Tibial nerve (tissue), 4 donors: Measurements from ENCODE around the gene ARHGEF26. TPM values are rescaled to one million over a fixed set of nuclear protein-coding genes. Genes with fewer than 3 reads are reported as not detected.

Source experiments
- DNase-seq, 2 donors: peaks; one replicate each; pipeline ENCODE4 v3.0.0-alpha.2; 2019; ENCODE audit warnings: low spot score in 2 of 2
- H3K27ac ChIP-seq, 4 donors: fragments of 200-600 bp; sonication (generic) in 3 of 4; one replicate each; pipeline ENCODE4 v1.5.1; 2017 to 2019; ENCODE audit warnings: mild to moderate bottlenecking in 1 of 4
- H3K27me3 ChIP-seq, 2 donors: fragments of 200-600 bp; sonication (generic) in 1 of 2; one replicate each; pipeline versions ENCODE4 v1.5.1 to v1.6.0; 2017 to 2019
- H3K36me3 ChIP-seq, 3 donors: fragments of 200-600 bp; sonication (generic); one replicate each; pipeline ENCODE4 v1.5.1; 2018 to 2019
- H3K4me1 ChIP-seq, 4 donors: fragments of 200-600 bp; sonication (generic) in 3 of 4; one replicate each; pipeline ENCODE4 v1.5.1; 2017 to 2019
- H3K4me3 ChIP-seq, 4 donors: fragments of 200-600 bp; sonication (generic) in 3 of 4; one replicate each; pipeline ENCODE4 v1.5.1; 2017 to 2019; ENCODE audit warnings: mild to moderate bottlenecking in 1 of 4, moderate library complexity in 1 of 4
- H3K9me3 ChIP-seq, 4 donors: fragments of 200-600 bp; sonication (generic) in 3 of 4; one replicate each; pipeline ENCODE4 v1.5.1; 2017 to 2019
- CTCF ChIP-seq, 5 experiments: fragments of 200-600 bp in 3 of 5; fragments of 450-650 bp in 2 of 5; sonication (generic) in 3 of 5; IDR thresholded peaks; one replicate each; pipeline ENCODE4 v1.5.1; 2016 to 2019; ENCODE audit warnings: antibody characterized with exemption in 5 of 5, mild to moderate bottlenecking in 3 of 5, moderate library complexity in 2 of 5
- EP300 ChIP-seq, 2 donors: sonication (generic); formaldehyde crosslinking; IDR thresholded peaks; one replicate each; pipeline ENCODE4 v1.6.1; 2017; ENCODE audit warnings: antibody characterized with exemption in 2 of 2, mild to moderate bottlenecking in 1 of 2
- POLR2A ChIP-seq, 2 donors: fragments of 450-650 bp; IDR thresholded peaks; one replicate each; pipeline ENCODE4 v1.6.1; 2017; ENCODE audit warnings: antibody characterized with exemption in 2 of 2, mild to moderate bottlenecking in 2 of 2, moderate library complexity in 2 of 2
- WGBS, 2 donors: methylation state at CpG; one replicate each; pipeline ENCODE4 v1.1.5; 2018; 5-methylcytosine and 5-hydroxymethylcytosine counted together
- total RNA-seq, 4 donors: library from RNA; depleted of rRNA; stranded (reverse); fragments of >200 nt; gene quantifications; one replicate each; pipeline ENCODE4 v1.1.0, GENCODE V29; 2016

Gene ARHGEF26, protein sequence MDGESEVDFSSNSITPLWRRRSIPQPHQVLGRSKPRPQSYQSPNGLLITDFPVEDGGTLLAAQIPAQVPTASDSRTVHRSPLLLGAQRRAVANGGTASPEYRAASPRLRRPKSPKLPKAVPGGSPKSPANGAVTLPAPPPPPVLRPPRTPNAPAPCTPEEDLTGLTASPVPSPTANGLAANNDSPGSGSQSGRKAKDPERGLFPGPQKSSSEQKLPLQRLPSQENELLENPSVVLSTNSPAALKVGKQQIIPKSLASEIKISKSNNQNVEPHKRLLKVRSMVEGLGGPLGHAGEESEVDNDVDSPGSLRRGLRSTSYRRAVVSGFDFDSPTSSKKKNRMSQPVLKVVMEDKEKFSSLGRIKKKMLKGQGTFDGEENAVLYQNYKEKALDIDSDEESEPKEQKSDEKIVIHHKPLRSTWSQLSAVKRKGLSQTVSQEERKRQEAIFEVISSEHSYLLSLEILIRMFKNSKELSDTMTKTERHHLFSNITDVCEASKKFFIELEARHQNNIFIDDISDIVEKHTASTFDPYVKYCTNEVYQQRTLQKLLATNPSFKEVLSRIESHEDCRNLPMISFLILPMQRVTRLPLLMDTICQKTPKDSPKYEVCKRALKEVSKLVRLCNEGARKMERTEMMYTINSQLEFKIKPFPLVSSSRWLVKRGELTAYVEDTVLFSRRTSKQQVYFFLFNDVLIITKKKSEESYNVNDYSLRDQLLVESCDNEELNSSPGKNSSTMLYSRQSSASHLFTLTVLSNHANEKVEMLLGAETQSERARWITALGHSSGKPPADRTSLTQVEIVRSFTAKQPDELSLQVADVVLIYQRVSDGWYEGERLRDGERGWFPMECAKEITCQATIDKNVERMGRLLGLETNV
- total RNA-seq, result 10 to 100 TPM; 44.7 to 82.8 (median 64.4) TPM

- DNase-seq, result peak; percentile 79 to 86
- WGBS, 2 donors, result 1% methylated on average over 18 to 23 of the region's 66 CpGs
Observed at GRCh38 chr3:154120961-154121700, at the start of gene ARHGEF26. Gene ARHGEF26 (plus strand): TSS chr3:154121390. CDS start chr3:154121993, 603 bp downstream.

GRCh38 chr3:154074966-154075365 lies 46.2 kb upstream of the ARHGEF26 start:
- H3K27me3 ChIP-seq, result no peaks in the 10 kb centered on the region
- H3K9me3 ChIP-seq, result no peaks in the 10 kb centered on the region
- no peak for DNase-seq
- 92 to 96% methylated on average over 2 of the region's 2 CpGs for WGBS, 2 donors
- H3K27ac ChIP-seq, result no peak overlapping the region
- no peak overlapping the region for H3K4me3 ChIP-seq
- no peaks in the 10 kb centered on the region for H3K36me3 ChIP-seq
- TF ChIP-seq CTCF (IDR thresholded peaks at IDR 0.05) (no peak), EP300 (IDR thresholded peaks at IDR 0.05) (no peak), POLR2A (IDR thresholded peaks at IDR 0.05) (no peak)
- no peaks in the 10 kb centered on the region for H3K4me1 ChIP-seq

More at GRCh38 chr3:154120961-154121700, at the start of gene ARHGEF26:
- Histone ChIP-seq H3K4me1 (peaks cover 0 to 12% (median 0%) of the 10 kb centered on the region in 4 donors), H3K27me3 (peaks cover 0 to 3% of the 10 kb centered on the region in 2 donors), H3K27ac (peak within 1 kb of the TSS; percentile 51 to 87 (median 76)), H3K4me3 (peak within 1 kb of the TSS; percentile 56 to 86 (median 70)), H3K9me3 (no peaks in the 10 kb centered on the region), H3K36me3 (no peaks in the 10 kb centered on the region)
- TF ChIP-seq EP300 (IDR thresholded peaks at IDR 0.05) (peak in 1 of 2 donors; percentile 78), CTCF (IDR thresholded peaks at IDR 0.05) (no peak), POLR2A (IDR thresholded peaks at IDR 0.05) (peak in 1 of 2 donors; percentile 67)

DNA sequence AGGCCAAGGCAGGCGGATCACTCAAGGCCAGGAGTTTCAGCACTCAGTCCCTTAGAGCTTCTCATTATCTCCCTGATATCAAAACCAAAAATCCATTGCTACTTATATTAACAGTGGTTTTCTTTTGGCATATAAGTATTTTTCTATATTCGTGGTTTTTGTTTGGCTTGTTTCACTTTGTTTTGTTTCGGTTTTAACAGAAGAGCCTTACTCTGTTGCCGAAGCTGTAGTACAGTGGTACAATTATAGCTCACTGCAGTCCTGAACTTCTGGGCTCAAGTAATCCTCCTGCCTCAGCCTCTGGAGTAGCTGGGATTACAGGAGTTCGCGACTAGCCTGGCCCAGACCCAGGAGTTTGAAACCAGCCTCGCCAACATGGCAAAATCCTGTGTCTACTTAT lies 42.5 kb upstream of the ARHGEF26 start:
- WGBS, 2 donors, result 56 to 58% methylated on average over 7 of the region's 7 CpGs
- no peak for DNase-seq
- H3K27me3 ChIP-seq, result no peaks in the 10 kb centered on the region
- peaks cover 0 to 10% (median 0%) of the 10 kb centered on the region in 4 donors for H3K9me3 ChIP-seq
- no peak for TF ChIP-seq EP300 (IDR thresholded peaks at IDR 0.05)
- no peak for TF ChIP-seq POLR2A (IDR thresholded peaks at IDR 0.05)
- TF ChIP-seq CTCF (IDR thresholded peaks at IDR 0.05), result no peak
- no peak overlapping the region for H3K27ac ChIP-seq
- H3K36me3 ChIP-seq, result no peaks in the 10 kb centered on the region
- no peaks in the 10 kb centered on the region for H3K4me1 ChIP-seq
- H3K4me3 ChIP-seq, result no peak overlapping the region

- H3K36me3 ChIP-seq, result no peaks in the 10 kb centered on the region
- H3K27me3 ChIP-seq, result no peaks in the 10 kb centered on the region
- TF ChIP-seq CTCF (IDR thresholded peaks at IDR 0.05) (no peak), EP300 (IDR thresholded peaks at IDR 0.05) (no peak), POLR2A (IDR thresholded peaks at IDR 0.05) (no peak)
- 91 to 94% methylated on average over 2 of the region's 2 CpGs for WGBS, 2 donors
- H3K27ac ChIP-seq, result no peak overlapping the region
- no peak for DNase-seq
- H3K9me3 ChIP-seq, result peaks cover 0 to 10% (median 0%) of the 10 kb centered on the region in 4 donors
- H3K4me1 ChIP-seq, result no peaks in the 10 kb centered on the region
- no peak overlapping the region for H3K4me3 ChIP-seq
Observed at GRCh38 chr3:154081305-154081704, 39.9 kb upstream of the ARHGEF26 start.
